Nephron (organoid): Measurements from ENCODE around the gene BDP1.
"Not testable (repeated sequence)": the region's sequence is repeated elsewhere in the genome, so short reads cannot be mapped to it uniquely, and the experiment has no call there.

ENCODE experiments used
- H3K27ac Mint-ChIP-seq, 3 experiments: 2 replicates each; pipeline ENCODE4 v1.8.0; 2020; ENCODE audit warnings: mixed read lengths in 3 of 3, mild to moderate bottlenecking in 2 of 3, moderate library complexity in 1 of 3
- H3K27me3 Mint-ChIP-seq: 2 replicates; pipeline ENCODE4 v1.8.0; 2021; ENCODE audit warnings: low read depth, mild to moderate bottlenecking, moderate library complexity, mixed read lengths
- H3K36me3 Mint-ChIP-seq: 2 replicates; pipeline ENCODE4 v1.8.0; 2020; ENCODE audit warnings: low read depth, mixed read lengths
- H3K4me1 Mint-ChIP-seq: 2 replicates; pipeline ENCODE4 v1.8.0; 2020; ENCODE audit warnings: mixed read lengths
- H3K4me3 Mint-ChIP-seq, 3 experiments: 2 replicates each; pipeline ENCODE4 v1.8.0; 2020; ENCODE audit warnings: mild to moderate bottlenecking in 3 of 3, mixed read lengths in 3 of 3, moderate library complexity in 2 of 3
- H3K9me3 Mint-ChIP-seq: 2 replicates; pipeline ENCODE4 v1.8.0; 2020; ENCODE audit warnings: mixed read lengths
- TF ChIP-seq, protein P1 (sequence below), 3 experiments: fragments of 200-600 bp; sonication (generic); IDR thresholded peaks; one replicate each; pipeline ENCODE4 v1.5.0; 2021; ENCODE audit warnings: antibody characterized with exemption in 3 of 3; ENCODE audit not compliant: unreplicated experiment in 3 of 3

BDP1 gene

DNA sequence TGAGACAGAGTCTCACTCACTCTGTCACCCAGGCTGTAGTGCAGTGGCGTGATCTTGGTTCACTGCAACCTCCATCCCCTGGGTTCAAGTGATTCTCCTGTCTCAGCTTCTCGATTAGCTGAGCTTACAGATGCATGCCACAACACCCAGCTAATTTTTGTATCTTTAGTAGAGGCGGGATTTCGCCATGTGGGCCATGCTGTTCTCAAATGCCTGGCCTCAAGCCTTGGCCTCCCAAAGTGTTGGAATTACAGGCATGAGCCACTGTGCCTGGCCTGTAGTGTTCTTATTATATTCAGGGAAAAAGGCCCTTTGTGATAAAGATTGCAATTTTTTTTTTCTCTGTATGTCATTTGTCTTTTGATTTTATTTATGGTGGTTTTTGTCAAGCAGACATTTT, 107.7 kb downstream of the BDP1 start:
- TF ChIP-seq, protein P1, sequence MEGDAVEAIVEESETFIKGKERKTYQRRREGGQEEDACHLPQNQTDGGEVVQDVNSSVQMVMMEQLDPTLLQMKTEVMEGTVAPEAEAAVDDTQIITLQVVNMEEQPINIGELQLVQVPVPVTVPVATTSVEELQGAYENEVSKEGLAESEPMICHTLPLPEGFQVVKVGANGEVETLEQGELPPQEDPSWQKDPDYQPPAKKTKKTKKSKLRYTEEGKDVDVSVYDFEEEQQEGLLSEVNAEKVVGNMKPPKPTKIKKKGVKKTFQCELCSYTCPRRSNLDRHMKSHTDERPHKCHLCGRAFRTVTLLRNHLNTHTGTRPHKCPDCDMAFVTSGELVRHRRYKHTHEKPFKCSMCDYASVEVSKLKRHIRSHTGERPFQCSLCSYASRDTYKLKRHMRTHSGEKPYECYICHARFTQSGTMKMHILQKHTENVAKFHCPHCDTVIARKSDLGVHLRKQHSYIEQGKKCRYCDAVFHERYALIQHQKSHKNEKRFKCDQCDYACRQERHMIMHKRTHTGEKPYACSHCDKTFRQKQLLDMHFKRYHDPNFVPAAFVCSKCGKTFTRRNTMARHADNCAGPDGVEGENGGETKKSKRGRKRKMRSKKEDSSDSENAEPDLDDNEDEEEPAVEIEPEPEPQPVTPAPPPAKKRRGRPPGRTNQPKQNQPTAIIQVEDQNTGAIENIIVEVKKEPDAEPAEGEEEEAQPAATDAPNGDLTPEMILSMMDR (IDR thresholded peaks at IDR 0.05; ENCODE audit: unreplicated experiment in 3 of 3): no peak
- Mint-ChIP-seq H3K27me3 (no peaks in the 10 kb centered on the region), H3K9me3 (no peaks in the 10 kb centered on the region), H3K4me3 (no peak overlapping the region), H3K36me3 (peaks cover 38% of the 10 kb centered on the region), H3K4me1 (no peaks in the 10 kb centered on the region), H3K27ac (no peak overlapping the region)

- Mint-ChIP-seq H3K27ac (peak overlapping the region; percentile 17 to 95 (median 59)), H3K27me3 (no peaks in the 10 kb centered on the region), H3K4me1 (no peaks in the 10 kb centered on the region), H3K4me3 (peak overlapping the region in 1 of 3 experiments; percentile 22), H3K9me3 (no peaks in the 10 kb centered on the region), H3K36me3 (peaks cover 39% of the 10 kb centered on the region)
- TF ChIP-seq, protein P1 (IDR thresholded peaks at IDR 0.05; ENCODE audit: unreplicated experiment in 3 of 3): no peak
Observed at GRCh38 chr5:71564895-71565294, 109.4 kb downstream of the BDP1 start.

GRCh38 chr5:71569748-71570509, 114.5 kb downstream of the BDP1 start:
- Mint-ChIP-seq H3K27ac (peak overlapping the region in 1 of 3 experiments; percentile 69), H3K9me3 (no peaks in the 10 kb centered on the region), H3K36me3 (peaks cover 21% of the 10 kb centered on the region), H3K4me3 (no peak overlapping the region), H3K4me1 (no peaks in the 10 kb centered on the region), H3K27me3 (no peaks in the 10 kb centered on the region)
- TF ChIP-seq, protein P1 (IDR thresholded peaks at IDR 0.05; ENCODE audit: unreplicated experiment in 3 of 3): no peak

DNA sequence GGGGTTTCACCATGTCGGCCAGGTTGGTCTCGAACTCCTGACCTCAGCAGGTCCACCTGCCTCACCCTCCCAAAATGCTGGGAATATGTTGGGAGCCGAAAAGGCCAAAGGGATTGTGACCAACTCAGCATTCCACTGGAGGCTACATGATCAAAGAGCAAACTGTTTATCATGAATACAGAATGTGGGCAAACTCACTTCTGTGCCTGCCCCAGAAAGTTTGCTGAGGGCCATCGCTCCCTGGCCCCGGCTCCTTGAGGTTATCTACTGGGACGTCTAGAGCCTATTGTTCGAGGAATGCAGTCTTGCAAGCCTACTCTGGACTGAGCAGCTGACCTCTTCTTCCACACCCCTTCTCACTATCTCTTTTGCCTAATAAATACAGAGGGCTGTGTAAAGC, 116.4 kb downstream of the BDP1 start:
- not testable (repeated sequence) for H3K27me3 Mint-ChIP-seq, H3K9me3 Mint-ChIP-seq, H3K27ac Mint-ChIP-seq, H3K4me3 Mint-ChIP-seq, H3K4me1 Mint-ChIP-seq
- H3K36me3 Mint-ChIP-seq: peaks cover 20% of the 10 kb centered on the region

DNA sequence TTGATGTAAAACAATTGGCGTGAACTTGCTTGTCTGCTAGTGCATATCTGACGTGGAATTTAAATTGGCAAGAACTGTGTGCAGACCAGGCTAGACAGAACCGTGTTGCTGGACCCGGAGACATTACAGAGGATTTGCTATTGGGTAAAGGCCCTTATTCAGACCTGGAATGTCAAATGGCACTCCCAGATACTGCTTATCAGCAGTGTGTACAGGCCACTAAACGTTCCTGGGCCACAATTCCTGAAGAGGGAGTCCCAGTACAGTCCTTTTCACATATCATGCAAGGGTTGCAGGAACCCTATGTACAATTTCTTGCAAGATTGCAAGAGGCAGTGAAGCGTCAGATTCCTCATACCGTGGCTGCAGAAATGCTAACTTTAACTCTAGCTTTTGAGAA, 118.1 kb downstream of the BDP1 start:
- TF ChIP-seq, protein P1 (IDR thresholded peaks at IDR 0.05; ENCODE audit: unreplicated experiment in 3 of 3): no peak
- Mint-ChIP-seq H3K27ac (peak overlapping the region in 1 of 3 experiments; percentile 12), H3K4me1 (no peaks in the 10 kb centered on the region)

GRCh38 chr5:71575588-71575987, 120.1 kb downstream of the BDP1 start:
- not testable (repeated sequence) for H3K27ac Mint-ChIP-seq, H3K9me3 Mint-ChIP-seq, H3K4me3 Mint-ChIP-seq, H3K27me3 Mint-ChIP-seq, H3K4me1 Mint-ChIP-seq
- H3K36me3 Mint-ChIP-seq: peaks cover 25% of the 10 kb centered on the region

More for the DNA sequence above, 118.1 kb downstream of the BDP1 start:
- Mint-ChIP-seq H3K27me3 (no peaks in the 10 kb centered on the region), H3K4me3 (no peak overlapping the region), H3K36me3 (peaks cover 24% of the 10 kb centered on the region), H3K9me3 (no peaks in the 10 kb centered on the region)

- Mint-ChIP-seq H3K4me3 (no peak overlapping the region), H3K36me3 (peaks cover 25% of the 10 kb centered on the region), H3K27me3 (no peaks in the 10 kb centered on the region), H3K27ac (no peak overlapping the region), H3K9me3 (no peaks in the 10 kb centered on the region), H3K4me1 (no peaks in the 10 kb centered on the region)
- TF ChIP-seq, protein P1 (IDR thresholded peaks at IDR 0.05; ENCODE audit: unreplicated experiment in 3 of 3): no peak
Observed at GRCh38 chr5:71576241-71576640, 120.8 kb downstream of the BDP1 start.

GRCh38 chr5:71577839-71578238, 122.4 kb downstream of the BDP1 start:
- H3K27me3 Mint-ChIP-seq, H3K9me3 Mint-ChIP-seq, H3K4me3 Mint-ChIP-seq, H3K4me1 Mint-ChIP-seq, H3K27ac Mint-ChIP-seq: not testable (repeated sequence)
- peaks cover 25% of the 10 kb centered on the region for H3K36me3 Mint-ChIP-seq
